A549 (cell line): Measurements from ENCODE around the gene DDIT3. TPM values are rescaled to one million over a fixed set of nuclear protein-coding genes. Genes with fewer than 3 reads are reported as not detected.

Experiments used
- ATAC-seq, 2 experiments: fragments of 200-7000 bp in 1 of 2; fragments of >200 bp in 1 of 2; cut with Nextera tagmentation in 1 of 2; cut with Tn5 transposase in 1 of 2; 3 replicates each; pipeline versions ENCODE4 v1.8.0 to v1.9.1; 2018 to 2020; ENCODE audit warnings: mild to moderate bottlenecking in 1 of 2, moderate library complexity in 1 of 2
- CTCF ChIA-PET: fragments of 300-600 bp; sonication (Branson Sonifier 250); formaldehyde crosslinking; extraction: SDS; loops from one replicate; lab custom pipeline; 2021; ENCODE audit warnings: antibody characterized with exemption, inconsistent platforms; lab: Yijun Ruan, JAX
- POLR2A ChIA-PET: fragments of 350-600 bp; formaldehyde crosslinking; extraction: SDS; loops from one replicate; lab custom pipeline; 2021; ENCODE audit warnings: antibody characterized with exemption, inconsistent platforms; lab: Yijun Ruan, JAX
- DNase-seq, 2 experiments: peaks; one replicate each; pipeline versions ENCODE4 v3.0.0 to v3.0.0-alpha.2; 2011 to 2016; ENCODE audit warnings: low read depth in 1 of 2, low spot score in 1 of 2
- FAIRE-seq: peaks from 2 replicates; lab custom pipeline; 2011; peaks lifted over from hg19 to GRCh38; lab: Jason Lieb, UNC
- H3K27ac ChIP-seq, 2 experiments: fragments of >200 bp; sonication (Bioruptor Twin); formaldehyde crosslinking; 3 replicates each; pipeline ENCODE4 v1.5.1; 2016 to 2017
- H3K4me1 ChIP-seq: fragments of >200 bp; sonication (Bioruptor Twin); formaldehyde crosslinking; 3 replicates; pipeline ENCODE4 v1.6.1; 2016
- H3K4me2 ChIP-seq: fragments of >200 bp; sonication (Bioruptor Twin); formaldehyde crosslinking; 3 replicates; pipeline ENCODE4 v1.6.1; 2016
- H3K4me3 ChIP-seq: fragments of >200 bp; sonication (Bioruptor Twin); formaldehyde crosslinking; 3 replicates; pipeline ENCODE4 v1.5.1; 2016
- H3K9me3 ChIP-seq: fragments of >200 bp; sonication (Bioruptor Twin); formaldehyde crosslinking; 3 replicates; pipeline ENCODE4 v1.6.1; 2016
- CBX2 ChIP-seq: fragments of 200-600 bp; sonication (generic); IDR thresholded peaks from 2 replicates; pipeline ENCODE4 v1.6.1; 2016; ENCODE audit warnings: low read depth, mild to moderate bottlenecking, borderline replicate concordance
- CBX8 ChIP-seq: fragments of 200-600 bp; sonication (generic); IDR thresholded peaks from 2 replicates; pipeline ENCODE4 v1.6.1; 2016
- CHD2 ChIP-seq: fragments of 150-350 bp; IDR thresholded peaks from 2 replicates; pipeline ENCODE4 v1.6.1; 2014; ENCODE audit warnings: low read length; ENCODE audit not compliant: partially characterized antibody
- EP300 ChIP-seq, 2 experiments: fragments of >200 bp; sonication (Bioruptor Twin); formaldehyde crosslinking; IDR thresholded peaks; 2 replicates in 1 of 2; 3 replicates in 1 of 2; pipeline ENCODE4 v1.6.1; 2016 to 2017
- ESRRA ChIP-seq: fragments of 150-350 bp; IDR thresholded peaks from 2 replicates; pipeline ENCODE4 v1.6.1; 2014; ENCODE audit warnings: mild to moderate bottlenecking, low read length, borderline replicate concordance
- FOSB ChIP-seq: fragments of 250-450 bp; sonication (Bioruptor Pico); IDR thresholded peaks from 2 replicates; pipeline ENCODE4 v1.5.0; 2020; ENCODE audit warnings: mild to moderate bottlenecking, moderate library complexity
- FOSL2 ChIP-seq, 2 experiments: fragments of 450-650 bp in 1 of 2; fragments of >200 bp in 1 of 2; sonication (Bioruptor Twin) in 1 of 2; formaldehyde crosslinking; IDR thresholded peaks; 2 replicates each; pipeline versions ENCODE4 v1.5.0 to v1.6.1; 2016 to 2020; ENCODE audit warnings: mild to moderate bottlenecking in 1 of 2, moderate library complexity in 1 of 2
- HDAC2 ChIP-seq: fragments of 200-600 bp; sonication (generic); IDR thresholded peaks from 2 replicates; pipeline ENCODE4 v1.6.1; 2016
- HEYL ChIP-seq: fragments of 250-450 bp; sonication (Bioruptor Pico); IDR thresholded peaks from 2 replicates; pipeline ENCODE4 v1.8.0; 2021; ENCODE audit warnings: mild to moderate bottlenecking, moderate library complexity
- HOXB13 ChIP-seq: fragments of 250-450 bp; sonication (Bioruptor Pico); IDR thresholded peaks from 2 replicates; pipeline ENCODE4 v1.5.0; 2020; ENCODE audit warnings: low read depth, mild to moderate bottlenecking, moderate library complexity
- JUN ChIP-seq, 2 experiments: fragments of >200 bp; sonication (Bioruptor Twin); formaldehyde crosslinking; IDR thresholded peaks; 2 replicates in 1 of 2; 3 replicates in 1 of 2; pipeline ENCODE4 v1.6.1; 2016 to 2017
- JUNB ChIP-seq: fragments of >200 bp; sonication (Bioruptor Twin); formaldehyde crosslinking; IDR thresholded peaks from 2 replicates; pipeline ENCODE4 v1.6.1; 2016
- KDM5A ChIP-seq: fragments of 200-600 bp; sonication (generic); IDR thresholded peaks from 2 replicates; pipeline ENCODE4 v1.6.1; 2016; ENCODE audit warnings: antibody characterized with exemption, mild to moderate bottlenecking
- MAFK ChIP-seq: fragments of 450-650 bp; IDR thresholded peaks from 2 replicates; pipeline ENCODE4 v1.6.1; 2014; ENCODE audit not compliant: partially characterized antibody
- MAZ ChIP-seq: fragments of 150-350 bp; IDR thresholded peaks from 2 replicates; pipeline ENCODE4 v1.6.1; 2014; ENCODE audit warnings: antibody characterized with exemption, low read depth, low read length, borderline replicate concordance
- MYC ChIP-seq: IDR thresholded peaks from 2 replicates; pipeline ENCODE4 v1.6.1; 2012; ENCODE audit warnings: mild to moderate bottlenecking, inconsistent platforms, low read length, improper control_type of control experiment, borderline replicate concordance
- NFE2L2 ChIP-seq: fragments of 150-350 bp; conservative IDR thresholded peaks from 2 replicates; pipeline ENCODE4 v1.6.1; 2014; ENCODE audit warnings: low read length
- POLR2AphosphoS2 ChIP-seq: conservative IDR thresholded peaks from 2 replicates; pipeline ENCODE4 v1.6.1; 2012; ENCODE audit warnings: low read length, improper control_type of control experiment, inconsistent platforms
- RAD21 ChIP-seq, 2 experiments: fragments of >200 bp in 1 of 2; sonication (Bioruptor Twin) in 1 of 2; formaldehyde crosslinking in 1 of 2; IDR thresholded peaks in 1 of 2; conservative IDR thresholded peaks in 1 of 2; 2 replicates in 1 of 2; 3 replicates in 1 of 2; pipeline ENCODE4 v1.6.1; 2012 to 2018; ENCODE audit warnings: inconsistent platforms in 1 of 2
- RARB ChIP-seq: fragments of 250-450 bp; sonication (Bioruptor Pico); IDR thresholded peaks from 2 replicates; pipeline ENCODE4 v1.8.0; 2021; ENCODE audit warnings: mild to moderate bottlenecking, moderate library complexity
- RCOR1 ChIP-seq: fragments of 150-350 bp; IDR thresholded peaks from 2 replicates; pipeline ENCODE4 v1.6.1; 2014; ENCODE audit warnings: antibody characterized with exemption, low read length, low read depth
- RFX5 ChIP-seq: fragments of 450-650 bp; IDR thresholded peaks from 2 replicates; pipeline ENCODE4 v1.7.1; 2014; ENCODE audit warnings: antibody characterized with exemption, mild to moderate bottlenecking, moderate library complexity
- RNF2 ChIP-seq: fragments of 200-600 bp; sonication (generic); IDR thresholded peaks from 2 replicates; pipeline ENCODE4 v1.6.1; 2016; ENCODE audit warnings: low read depth, mild to moderate bottlenecking, antibody characterized with exemption, moderate library complexity, borderline replicate concordance
- SMC3 ChIP-seq: fragments of >200 bp; sonication (Bioruptor Twin); formaldehyde crosslinking; IDR thresholded peaks from 3 replicates; pipeline ENCODE4 v1.6.1; 2018; ENCODE audit warnings: inconsistent platforms
- TFCP2L1 ChIP-seq: fragments of 250-450 bp; sonication (Bioruptor Pico); IDR thresholded peaks from 2 replicates; pipeline ENCODE4 v1.5.0; 2021; ENCODE audit warnings: mild to moderate bottlenecking
- ZC3H11A ChIP-seq: fragments of 450-650 bp; IDR thresholded peaks from 2 replicates; pipeline ENCODE4 v1.6.1; 2014; ENCODE audit warnings: antibody characterized with exemption, mild to moderate bottlenecking
- WGBS: methylation state at CpG from one replicate; pipeline ENCODE4 v1.1.6; 2017; ENCODE audit errors: missing lambda C conversion rate; 5-methylcytosine and 5-hydroxymethylcytosine counted together
- polyA plus RNA-seq, 4 experiments: library from polyadenylated mRNA; depleted of rRNA in 3 of 4; stranded (reverse); fragments of >200 nt; fragmentation: RNase III in 1 of 4; extraction: RNeasy Plus Mini Kit Qiagen cat#74134 plus additional on column Dnase treatment in 1 of 4; gene quantifications; 2 replicates in 3 of 4; 3 replicates in 1 of 4; pipeline ENCODE4 v1.2.3, GENCODE V29; 2011 to 2017
- TF ChIP-seq, protein P1 (sequence below): fragments of >200 bp; sonication (Bioruptor Twin); formaldehyde crosslinking; IDR thresholded peaks from 3 replicates; pipeline ENCODE4 v1.6.1; 2016
- TF ChIP-seq, protein P2 (sequence below): fragments of 250-450 bp; sonication (Bioruptor Pico); IDR thresholded peaks from 2 replicates; pipeline ENCODE4 v1.5.0; 2021; ENCODE audit warnings: mild to moderate bottlenecking, moderate library complexity, borderline replicate concordance
- TF ChIP-seq, protein P3 (sequence below): fragments of >200 bp; sonication (Bioruptor Twin); formaldehyde crosslinking; IDR thresholded peaks from 2 replicates; pipeline ENCODE4 v1.6.1; 2016
- TF ChIP-seq, protein P4 (sequence below): IDR thresholded peaks from 2 replicates; pipeline ENCODE4 v1.6.1; 2012
- TF ChIP-seq, protein P5 (sequence below): fragments of >200 bp; sonication (Bioruptor Twin); formaldehyde crosslinking; IDR thresholded peaks from 3 replicates; pipeline ENCODE4 v1.5.1; 2016

DDIT3 gene
- polyA plus RNA-seq, 2 of the 4 experiments (the other 2 are of a cell fraction), result 16.0 to 93.0 TPM

DNA sequence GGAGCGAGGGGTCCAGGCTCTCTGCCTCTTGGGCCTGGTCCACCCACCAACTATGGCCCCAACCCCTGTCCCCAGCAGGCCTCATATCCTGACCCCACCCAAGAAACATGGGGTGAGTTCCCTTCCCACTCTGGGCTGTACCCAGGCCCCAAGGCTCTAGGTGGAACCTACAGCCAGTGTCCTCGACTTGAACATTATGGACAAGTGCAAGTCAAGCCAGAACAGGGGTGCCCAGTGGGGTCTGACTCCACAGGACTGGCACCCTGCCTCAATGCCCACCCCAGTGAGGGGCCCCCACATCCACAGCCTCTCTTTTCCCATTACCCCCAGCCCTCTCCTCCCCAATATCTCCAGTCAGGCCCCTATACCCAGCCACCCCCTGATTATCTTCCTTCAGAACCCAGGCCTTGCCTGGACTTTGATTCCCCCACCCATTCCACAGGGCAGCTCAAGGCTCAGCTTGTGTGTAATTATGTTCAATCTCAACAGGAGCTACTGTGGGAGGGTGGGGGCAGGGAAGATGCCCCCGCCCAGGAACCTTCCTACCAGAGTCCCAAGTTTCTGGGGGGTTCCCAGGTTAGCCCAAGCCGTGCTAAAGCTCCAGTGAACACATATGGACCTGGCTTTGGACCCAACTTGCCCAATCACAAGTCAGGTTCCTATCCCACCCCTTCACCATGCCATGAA lies 49.2 kb downstream of the DDIT3 start:
- Histone ChIP-seq H3K27ac (no peak overlapping the region), H3K4me1 (no peaks in the 10 kb centered on the region), H3K4me3 (no peak overlapping the region), H3K4me2 (no peak overlapping the region), H3K9me3 (no peaks in the 10 kb centered on the region)
- no peak for DNase-seq
- POLR2A ChIA-PET, result no interaction called here
- 62% methylated on average over 4 of the region's 4 CpGs for WGBS
- CTCF ChIA-PET, result interaction anchor here (0.7 to 19.9 kb wide), 9 partner anchors 8 to 286 kb away, joined by 3 to 240 read pairs (median 4); partner anchors contain the start of genes GLI1, INHBE and MARS1
- no peak for FAIRE-seq
- no peak for TF ChIP-seq HOXB13 (CRISPR knock-in tag)
- TF ChIP-seq CHD2, result no peak
- no peak for TF ChIP-seq RCOR1
- TF ChIP-seq, protein P1, sequence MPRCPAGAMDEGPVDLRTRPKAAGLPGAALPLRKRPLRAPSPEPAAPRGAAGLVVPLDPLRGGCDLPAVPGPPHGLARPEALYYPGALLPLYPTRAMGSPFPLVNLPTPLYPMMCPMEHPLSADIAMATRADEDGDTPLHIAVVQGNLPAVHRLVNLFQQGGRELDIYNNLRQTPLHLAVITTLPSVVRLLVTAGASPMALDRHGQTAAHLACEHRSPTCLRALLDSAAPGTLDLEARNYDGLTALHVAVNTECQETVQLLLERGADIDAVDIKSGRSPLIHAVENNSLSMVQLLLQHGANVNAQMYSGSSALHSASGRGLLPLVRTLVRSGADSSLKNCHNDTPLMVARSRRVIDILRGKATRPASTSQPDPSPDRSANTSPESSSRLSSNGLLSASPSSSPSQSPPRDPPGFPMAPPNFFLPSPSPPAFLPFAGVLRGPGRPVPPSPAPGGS, result no peak
- TF ChIP-seq FOSB (CRISPR knock-in tag), result no peak
- no peak for TF ChIP-seq CBX2
- TF ChIP-seq, protein P2, sequence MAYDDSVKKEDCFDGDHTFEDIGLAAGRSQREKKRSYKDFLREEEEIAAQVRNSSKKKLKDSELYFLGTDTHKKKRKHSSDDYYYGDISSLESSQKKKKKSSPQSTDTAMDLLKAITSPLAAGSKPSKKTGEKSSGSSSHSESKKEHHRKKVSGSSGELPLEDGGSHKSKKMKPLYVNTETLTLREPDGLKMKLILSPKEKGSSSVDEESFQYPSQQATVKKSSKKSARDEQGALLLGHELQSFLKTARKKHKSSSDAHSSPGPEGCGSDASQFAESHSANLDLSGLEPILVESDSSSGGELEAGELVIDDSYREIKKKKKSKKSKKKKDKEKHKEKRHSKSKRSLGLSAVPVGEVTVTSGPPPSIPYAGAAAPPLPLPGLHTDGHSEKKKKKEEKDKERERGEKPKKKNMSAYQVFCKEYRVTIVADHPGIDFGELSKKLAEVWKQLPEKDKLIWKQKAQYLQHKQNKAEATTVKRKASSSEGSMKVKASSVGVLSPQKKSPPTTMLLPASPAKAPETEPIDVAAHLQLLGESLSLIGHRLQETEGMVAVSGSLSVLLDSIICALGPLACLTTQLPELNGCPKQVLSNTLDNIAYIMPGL (CRISPR knock-in tag), result no peak
- TF ChIP-seq HDAC2, result no peak
- TF ChIP-seq, protein P3, sequence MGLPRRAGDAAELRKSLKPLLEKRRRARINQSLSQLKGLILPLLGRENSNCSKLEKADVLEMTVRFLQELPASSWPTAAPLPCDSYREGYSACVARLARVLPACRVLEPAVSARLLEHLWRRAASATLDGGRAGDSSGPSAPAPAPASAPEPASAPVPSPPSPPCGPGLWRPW, result no peak
- no peak for TF ChIP-seq MAFK
- TF ChIP-seq JUN (IDR thresholded peaks at IDR 0.05), result no peak
- no peak for TF ChIP-seq CBX8
- no peak for TF ChIP-seq TFCP2L1 (CRISPR knock-in tag)
- no peak for TF ChIP-seq EP300 (IDR thresholded peaks at IDR 0.05)
- no peak for TF ChIP-seq POLR2AphosphoS2
- no peak for TF ChIP-seq MAZ
- no peak for TF ChIP-seq JUNB
- TF ChIP-seq ESRRA, result no peak
- no peak for TF ChIP-seq MYC
- no peak for TF ChIP-seq ZC3H11A
- no peak for ATAC-seq

DNA sequence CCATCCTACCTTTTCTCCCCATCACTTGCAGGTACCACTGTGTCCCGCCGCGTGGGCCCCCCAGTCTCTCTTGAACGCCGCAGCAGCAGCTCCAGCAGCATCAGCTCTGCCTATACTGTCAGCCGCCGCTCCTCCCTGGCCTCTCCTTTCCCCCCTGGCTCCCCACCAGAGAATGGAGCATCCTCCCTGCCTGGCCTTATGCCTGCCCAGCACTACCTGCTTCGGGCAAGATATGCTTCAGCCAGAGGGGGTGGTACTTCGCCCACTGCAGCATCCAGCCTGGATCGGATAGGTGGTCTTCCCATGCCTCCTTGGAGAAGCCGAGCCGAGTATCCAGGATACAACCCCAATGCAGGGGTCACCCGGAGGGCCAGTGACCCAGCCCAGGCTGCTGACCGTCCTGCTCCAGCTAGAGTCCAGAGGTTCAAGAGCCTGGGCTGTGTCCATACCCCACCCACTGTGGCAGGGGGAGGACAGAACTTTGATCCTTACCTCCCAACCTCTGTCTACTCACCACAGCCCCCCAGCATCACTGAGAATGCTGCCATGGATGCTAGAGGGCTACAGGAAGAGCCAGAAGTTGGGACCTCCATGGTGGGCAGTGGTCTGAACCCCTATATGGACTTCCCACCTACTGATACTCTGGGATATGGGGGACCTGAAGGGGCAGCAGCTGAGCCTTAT lies 49.9 kb downstream of the DDIT3 start:
- H3K4me3 ChIP-seq, result no peak overlapping the region
- H3K4me1 ChIP-seq, result no peaks in the 10 kb centered on the region
- POLR2A ChIA-PET, result no interaction called here
- no peak overlapping the region for H3K27ac ChIP-seq
- no peak overlapping the region for H3K4me2 ChIP-seq
- no peak for FAIRE-seq
- DNase-seq, result no peak
- no peak for ATAC-seq
- CTCF ChIA-PET, result interaction anchor here (0.7 to 19.9 kb wide), 8 partner anchors 8 to 227 kb away, joined by 3 to 240 read pairs (median 4); partner anchors contain the start of genes GLI1, INHBE and MARS1
- H3K9me3 ChIP-seq, result no peaks in the 10 kb centered on the region
- 88% methylated on average over 13 of the region's 14 CpGs for WGBS
- TF ChIP-seq RARB (CRISPR knock-in tag) (no peak), RNF2 (no peak), RFX5 (no peak), KDM5A (no peak), RCOR1 (no peak), RAD21 (conservative IDR thresholded peaks at IDR 0.05 in 1 of 2, IDR thresholded peaks at IDR 0.05 in 1 of 2) (no peak), NFE2L2 (no peak), FOSL2 (IDR thresholded peaks at IDR 0.05) (no peak), FOSL2 (CRISPR knock-in tag; IDR thresholded peaks at IDR 0.05) (no peak), HEYL (CRISPR knock-in tag) (no peak), SMC3 (no peak)
- TF ChIP-seq, protein P1, result no peak
- TF ChIP-seq, protein P4, sequence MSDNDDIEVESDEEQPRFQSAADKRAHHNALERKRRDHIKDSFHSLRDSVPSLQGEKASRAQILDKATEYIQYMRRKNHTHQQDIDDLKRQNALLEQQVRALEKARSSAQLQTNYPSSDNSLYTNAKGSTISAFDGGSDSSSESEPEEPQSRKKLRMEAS, result no peak
- TF ChIP-seq, protein P5, sequence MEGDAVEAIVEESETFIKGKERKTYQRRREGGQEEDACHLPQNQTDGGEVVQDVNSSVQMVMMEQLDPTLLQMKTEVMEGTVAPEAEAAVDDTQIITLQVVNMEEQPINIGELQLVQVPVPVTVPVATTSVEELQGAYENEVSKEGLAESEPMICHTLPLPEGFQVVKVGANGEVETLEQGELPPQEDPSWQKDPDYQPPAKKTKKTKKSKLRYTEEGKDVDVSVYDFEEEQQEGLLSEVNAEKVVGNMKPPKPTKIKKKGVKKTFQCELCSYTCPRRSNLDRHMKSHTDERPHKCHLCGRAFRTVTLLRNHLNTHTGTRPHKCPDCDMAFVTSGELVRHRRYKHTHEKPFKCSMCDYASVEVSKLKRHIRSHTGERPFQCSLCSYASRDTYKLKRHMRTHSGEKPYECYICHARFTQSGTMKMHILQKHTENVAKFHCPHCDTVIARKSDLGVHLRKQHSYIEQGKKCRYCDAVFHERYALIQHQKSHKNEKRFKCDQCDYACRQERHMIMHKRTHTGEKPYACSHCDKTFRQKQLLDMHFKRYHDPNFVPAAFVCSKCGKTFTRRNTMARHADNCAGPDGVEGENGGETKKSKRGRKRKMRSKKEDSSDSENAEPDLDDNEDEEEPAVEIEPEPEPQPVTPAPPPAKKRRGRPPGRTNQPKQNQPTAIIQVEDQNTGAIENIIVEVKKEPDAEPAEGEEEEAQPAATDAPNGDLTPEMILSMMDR, result no peak
